Measurements from ENCODE around the gene CIDEA. TPM values are rescaled to one million over a fixed set of nuclear protein-coding genes. Genes with fewer than 3 reads are reported as not detected.

Gene CIDEA
- total and polyA plus RNA-seq, 2 experiments from 2014 or later: not detected

DNA sequence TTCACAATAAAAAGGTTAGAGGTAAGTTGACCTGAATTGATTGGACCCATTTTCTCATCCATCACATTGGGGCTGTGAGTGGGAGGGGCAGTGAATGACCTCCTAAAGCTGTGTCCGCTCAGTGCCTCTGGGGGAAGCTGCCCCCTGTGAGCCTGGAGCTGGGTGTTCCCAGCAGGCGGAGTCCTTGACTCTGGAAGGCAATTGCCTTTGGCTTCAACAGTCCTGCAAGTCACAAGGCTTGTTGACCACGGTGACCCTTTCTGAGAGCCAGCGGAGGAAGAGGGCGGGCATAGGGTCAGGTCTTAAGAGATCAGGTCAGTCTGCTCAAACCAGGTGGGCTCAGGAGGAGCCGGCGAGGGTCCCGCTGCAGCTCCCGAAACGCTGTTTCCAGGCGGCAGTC is 1.1 kb upstream of the CIDEA start:
- H3K4me1 ChIP-seq (ENCODE audit: low read depth): peaks cover 3% of the 10 kb centered on the region
- no peaks in the 10 kb centered on the region for H3K36me3 ChIP-seq
- no peak for DNase-seq (ENCODE audit: low read depth in 1 of 2, low spot score in 1 of 2)
- no peak overlapping the region for H3K27ac ChIP-seq
- peaks cover 93% of the 10 kb centered on the region for H3K27me3 ChIP-seq
- H3K4me3 ChIP-seq: no peak overlapping the region
- no peak for TF ChIP-seq CTCF (IDR thresholded peaks at IDR 0.05; ENCODE audit: low read depth, low read length)
- H3K9me3 ChIP-seq (ENCODE audit: low read depth): no peaks in the 10 kb centered on the region

GRCh38 chr18:12253663-12254135 is 462 bp upstream of the CIDEA start:
- Histone ChIP-seq H3K4me3 (peak overlapping the region; percentile 33), H3K27me3 (peaks cover 91% of the 10 kb centered on the region), H3K27ac (no peak overlapping the region), H3K9me3 (ENCODE audit: low read depth) (no peaks in the 10 kb centered on the region), H3K36me3 (no peaks in the 10 kb centered on the region), H3K4me1 (ENCODE audit: low read depth) (peaks cover 3% of the 10 kb centered on the region)
- no peak for TF ChIP-seq CTCF (IDR thresholded peaks at IDR 0.05; ENCODE audit: low read depth, low read length)
- DNase-seq (ENCODE audit: low read depth in 1 of 2, low spot score in 1 of 2): peak in 1 of 2 donors; percentile 40

GRCh38 chr18:12254820-12255511 is 805 bp downstream of the CIDEA start:
- no peak for TF ChIP-seq CTCF (IDR thresholded peaks at IDR 0.05; ENCODE audit: low read depth, low read length)
- Histone ChIP-seq H3K4me1 (ENCODE audit: low read depth) (peaks cover 3% of the 10 kb centered on the region), H3K9me3 (ENCODE audit: low read depth) (no peaks in the 10 kb centered on the region), H3K27ac (no peak overlapping the region), H3K27me3 (peaks cover 82% of the 10 kb centered on the region), H3K4me3 (peak overlapping the region; percentile 33), H3K36me3 (no peaks in the 10 kb centered on the region)
- no peak for DNase-seq (ENCODE audit: low read depth in 1 of 2, low spot score in 1 of 2)

DNA sequence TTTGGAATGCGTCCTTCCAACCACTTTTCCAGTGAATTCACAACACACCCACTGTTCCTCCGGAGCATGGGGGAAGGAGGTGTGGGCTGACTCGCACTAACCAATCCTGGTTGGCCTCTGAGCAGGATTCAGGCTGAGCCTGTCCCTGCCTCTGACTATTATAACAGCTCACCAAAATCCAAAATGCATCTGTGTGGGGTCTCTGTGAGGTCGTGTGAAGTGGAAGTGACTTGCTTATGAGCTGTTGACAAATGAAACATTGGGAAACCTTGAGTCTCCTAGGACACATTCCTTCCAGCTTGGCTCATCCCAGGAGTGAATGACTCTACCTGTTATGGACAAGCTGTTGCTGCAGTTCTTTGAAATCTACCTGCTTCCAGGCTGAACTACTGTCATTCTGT is 1.5 kb downstream of the CIDEA start:
- peaks cover 3% of the 10 kb centered on the region for H3K4me1 ChIP-seq (ENCODE audit: low read depth)
- H3K27me3 ChIP-seq: peaks cover 81% of the 10 kb centered on the region
- DNase-seq (ENCODE audit: low read depth in 1 of 2, low spot score in 1 of 2): no peak
- no peaks in the 10 kb centered on the region for H3K36me3 ChIP-seq
- H3K9me3 ChIP-seq (ENCODE audit: low read depth): no peaks in the 10 kb centered on the region
- no peak overlapping the region for H3K27ac ChIP-seq
- no peak overlapping the region for H3K4me3 ChIP-seq
- no peak for TF ChIP-seq CTCF (IDR thresholded peaks at IDR 0.05; ENCODE audit: low read depth, low read length)

DNA sequence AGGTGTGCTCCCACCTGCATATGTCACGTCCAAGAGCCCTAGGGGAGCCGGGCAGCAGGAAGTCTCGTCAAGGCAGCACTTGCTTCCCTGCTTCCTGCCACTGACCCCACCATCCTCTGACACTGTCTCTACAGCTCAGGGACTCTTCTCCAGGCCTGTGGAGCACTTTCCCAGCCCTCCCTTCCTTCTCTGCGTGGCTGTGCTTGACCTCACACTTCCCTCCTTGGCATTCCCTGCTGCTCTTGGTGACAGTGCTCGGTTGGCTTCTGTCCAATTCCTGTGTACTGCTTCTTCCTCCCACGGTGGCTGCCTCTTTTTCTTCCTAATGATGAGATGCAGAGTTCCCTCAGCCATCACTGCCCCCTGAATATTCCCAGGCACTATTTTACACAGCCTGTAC is 2.8 kb downstream of the CIDEA start:
- no peaks in the 10 kb centered on the region for H3K36me3 ChIP-seq
- peaks cover 3% of the 10 kb centered on the region for H3K4me1 ChIP-seq (ENCODE audit: low read depth)
- no peak overlapping the region for H3K27ac ChIP-seq
- H3K9me3 ChIP-seq (ENCODE audit: low read depth): no peaks in the 10 kb centered on the region
- peaks cover 76% of the 10 kb centered on the region for H3K27me3 ChIP-seq
- no peak overlapping the region for H3K4me3 ChIP-seq
- no peak for TF ChIP-seq CTCF (IDR thresholded peaks at IDR 0.05; ENCODE audit: low read depth, low read length)
- DNase-seq (ENCODE audit: low read depth in 1 of 2, low spot score in 1 of 2): peak in 1 of 2 donors; percentile 29

Data from cardiac muscle cell (in vitro differentiated cells and primary cell).